Body of pancreas (tissue), 4 donors: Measurements from ENCODE around the gene MTHFS. TPM values are rescaled to one million over a fixed set of nuclear protein-coding genes. Genes with fewer than 3 reads are reported as not detected.

Source experiments
- ATAC-seq: fragments of 150-250 bp; one replicate; pipeline ENCODE4 v1.9.1; 2016
- DNase-seq, 4 donors: peaks; one replicate each; pipeline ENCODE4 v3.0.0-alpha.2; 2019
- H3K27ac ChIP-seq, 4 donors: fragments of 200-600 bp; sonication (generic); 1 replicate in 3 of 4; 2 replicates in 1 of 4; pipeline versions ENCODE4 v1.5.1 to v1.6.1; 2016 to 2019; ENCODE audit warnings: mild to moderate bottlenecking in 1 of 4, mixed read lengths in 1 of 4, moderate library complexity in 1 of 4
- H3K27me3 ChIP-seq, 2 donors: fragments of 200-600 bp; sonication (generic); one replicate each; pipeline ENCODE4 v1.6.0; 2016; ENCODE audit warnings: mild to moderate bottlenecking in 1 of 2
- H3K36me3 ChIP-seq, 2 donors: fragments of 200-600 bp; sonication (generic); replicated peaks in 1 of 2; 2 replicates each; pipeline ENCODE4 v1.5.1; 2016; ENCODE audit warnings: low read depth in 2 of 2; ENCODE audit not compliant: insufficient read depth in 1 of 2
- H3K4me1 ChIP-seq: fragments of 200-600 bp; sonication (generic); one replicate; pipeline ENCODE4 v1.6.0; 2016
- H3K4me3 ChIP-seq, 2 donors: fragments of 200-600 bp; sonication (generic); 1 replicate in 1 of 2; 2 replicates in 1 of 2; pipeline ENCODE4 v1.5.1; 2016 to 2019
- H3K9me3 ChIP-seq, 3 donors: fragments of 200-600 bp; sonication (generic); 1 replicate in 2 of 3; 2 replicates in 1 of 3; pipeline ENCODE4 v1.5.1; 2016
- POLR2A ChIP-seq, 3 donors: fragments of 450-650 bp; IDR thresholded peaks; one replicate each; pipeline ENCODE4 v1.6.1; 2016; ENCODE audit warnings: antibody characterized with exemption in 3 of 3, mild to moderate bottlenecking in 2 of 3
- WGBS, 2 donors: methylation state at CpG; one replicate each; pipeline ENCODE4 v1.1.5; 2017; 5-methylcytosine and 5-hydroxymethylcytosine counted together
- intact Hi-C: fragments of 100-400 bp; cut with DNase I; formaldehyde crosslinking; loops from one replicate; pipeline ENCODE4 v1.15.1; 2023
- total RNA-seq, 2 donors: library from RNA; depleted of rRNA; stranded (reverse); fragments of >200 nt; gene quantifications; one replicate each; pipeline ENCODE4 v1.1.0, GENCODE V29; 2016
- TF ChIP-seq, protein P1 (sequence below), 7 experiments: fragments of 450-650 bp in 4 of 7; fragments of 200-600 bp in 3 of 7; sonication (generic) in 3 of 7; IDR thresholded peaks; one replicate each; pipeline ENCODE4 v1.5.1; 2016 to 2019; ENCODE audit warnings: antibody characterized with exemption in 7 of 7

The MTHFS gene
- total RNA-seq, 2 donors from 2014 or later: 26.5 to 29.3 TPM

- Histone ChIP-seq H3K4me3 (no peak overlapping the region), H3K9me3 (no peaks in the 10 kb centered on the region), H3K4me1 (peaks cover 21% of the 10 kb centered on the region), H3K36me3 (no peaks in the 10 kb centered on the region), H3K27ac (no peak overlapping the region), H3K27me3 (no peaks in the 10 kb centered on the region)
- intact Hi-C loops: no loop called here
- DNase-seq (no peak), ATAC-seq (no peak)
- 84 to 89% methylated on average over 2 of the region's 2 CpGs for WGBS, 2 donors
- no peak for TF ChIP-seq POLR2A (IDR thresholded peaks at IDR 0.05)
- TF ChIP-seq, protein P1, sequence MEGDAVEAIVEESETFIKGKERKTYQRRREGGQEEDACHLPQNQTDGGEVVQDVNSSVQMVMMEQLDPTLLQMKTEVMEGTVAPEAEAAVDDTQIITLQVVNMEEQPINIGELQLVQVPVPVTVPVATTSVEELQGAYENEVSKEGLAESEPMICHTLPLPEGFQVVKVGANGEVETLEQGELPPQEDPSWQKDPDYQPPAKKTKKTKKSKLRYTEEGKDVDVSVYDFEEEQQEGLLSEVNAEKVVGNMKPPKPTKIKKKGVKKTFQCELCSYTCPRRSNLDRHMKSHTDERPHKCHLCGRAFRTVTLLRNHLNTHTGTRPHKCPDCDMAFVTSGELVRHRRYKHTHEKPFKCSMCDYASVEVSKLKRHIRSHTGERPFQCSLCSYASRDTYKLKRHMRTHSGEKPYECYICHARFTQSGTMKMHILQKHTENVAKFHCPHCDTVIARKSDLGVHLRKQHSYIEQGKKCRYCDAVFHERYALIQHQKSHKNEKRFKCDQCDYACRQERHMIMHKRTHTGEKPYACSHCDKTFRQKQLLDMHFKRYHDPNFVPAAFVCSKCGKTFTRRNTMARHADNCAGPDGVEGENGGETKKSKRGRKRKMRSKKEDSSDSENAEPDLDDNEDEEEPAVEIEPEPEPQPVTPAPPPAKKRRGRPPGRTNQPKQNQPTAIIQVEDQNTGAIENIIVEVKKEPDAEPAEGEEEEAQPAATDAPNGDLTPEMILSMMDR (IDR thresholded peaks at IDR 0.05): peak in 3 of 7 experiments; percentile 11 to 23 (median 18)
These were observed 38.3 kb downstream of the MTHFS start for GRCh38 chr15:79858469-79858868.

DNA sequence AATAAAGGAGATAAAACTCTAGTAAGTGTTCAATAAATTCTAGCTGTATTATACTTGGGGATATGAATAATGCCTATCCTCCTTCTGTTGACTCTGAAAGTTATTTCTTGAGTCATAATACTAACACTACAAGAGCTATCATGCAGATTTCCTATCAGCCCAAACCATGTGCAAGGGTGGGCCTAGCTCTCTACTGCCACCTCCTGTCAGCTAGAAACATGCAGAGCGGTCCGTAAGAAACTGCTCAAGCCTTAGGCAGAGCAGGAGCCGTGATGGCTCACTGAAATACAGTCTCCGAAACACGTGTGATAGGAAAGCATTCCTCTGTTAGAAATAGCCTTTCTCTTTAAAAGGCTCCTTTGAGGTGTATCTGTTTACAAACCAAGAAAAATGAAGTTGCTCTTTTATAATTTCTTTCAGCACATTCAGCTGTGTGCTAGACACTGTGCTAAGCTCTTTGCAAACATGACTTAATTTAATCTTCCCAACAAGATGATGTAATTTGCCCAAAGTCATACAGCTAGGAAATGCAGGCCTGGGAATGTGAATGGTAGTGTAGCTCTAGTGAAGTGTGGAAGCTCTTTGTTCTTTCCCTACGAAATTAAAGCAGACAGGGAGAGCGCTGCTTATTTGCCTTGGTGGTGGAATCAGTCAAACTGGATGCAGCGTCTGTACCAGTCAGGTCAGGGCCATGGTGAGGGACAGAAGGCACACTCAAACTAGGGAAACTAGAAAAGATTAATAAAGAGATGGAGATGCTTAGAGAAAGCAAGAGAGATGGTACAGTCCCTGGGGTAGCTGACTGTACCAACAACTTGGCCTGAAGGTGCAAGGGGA is 43.1 kb downstream of the MTHFS start:
- peak; percentile 69 to 74 (median 71) for DNase-seq
- no peaks in the 10 kb centered on the region for H3K9me3 ChIP-seq
- no peaks in the 10 kb centered on the region for H3K27me3 ChIP-seq
- H3K4me3 ChIP-seq: no peak overlapping the region
- no peak overlapping the region for H3K27ac ChIP-seq
- H3K36me3 ChIP-seq: no peaks in the 10 kb centered on the region
- intact Hi-C loops: no loop called here
- WGBS, 2 donors: 36 to 43% methylated on average over 8 of the region's 8 CpGs
- peak; percentile 93 for ATAC-seq
- TF ChIP-seq, protein P1 (IDR thresholded peaks at IDR 0.05): peak; percentile 83 to 91 (median 86)
- TF ChIP-seq POLR2A (IDR thresholded peaks at IDR 0.05): no peak
- H3K4me1 ChIP-seq: peaks cover 25% of the 10 kb centered on the region

DNA sequence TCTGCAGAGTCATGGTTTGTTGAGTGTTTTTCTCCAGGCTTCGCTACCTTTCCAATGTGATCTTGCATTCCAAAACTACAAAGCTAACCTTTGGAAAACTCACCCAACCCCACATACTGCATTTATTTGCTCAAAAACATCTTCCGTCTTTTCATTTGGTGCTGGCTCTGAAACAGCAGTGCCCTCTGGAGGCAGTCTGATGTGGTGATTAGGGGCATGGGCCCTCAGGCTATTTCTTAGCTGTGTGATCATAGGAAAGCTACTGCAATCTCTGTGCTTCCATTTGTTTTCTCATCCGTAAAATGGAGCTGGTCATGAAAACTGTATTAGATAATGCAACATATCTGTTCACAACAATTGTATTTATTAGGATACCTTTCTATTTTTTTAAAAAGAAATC is 47.0 kb downstream of the MTHFS start:
- no peak for TF ChIP-seq POLR2A (IDR thresholded peaks at IDR 0.05)
- TF ChIP-seq, protein P1 (IDR thresholded peaks at IDR 0.05): peak in 6 of 7 experiments; percentile 14 to 48 (median 38)
- ATAC-seq (no peak), DNase-seq (peak in 3 of 4 donors; percentile 20 to 37 (median 21))
- peaks cover 30% of the 10 kb centered on the region for H3K4me1 ChIP-seq
- no peaks in the 10 kb centered on the region for H3K36me3 ChIP-seq
- intact Hi-C loops: no loop called here
- H3K27ac ChIP-seq: no peak overlapping the region
- no peaks in the 10 kb centered on the region for H3K27me3 ChIP-seq
- no peaks in the 10 kb centered on the region for H3K9me3 ChIP-seq
- 80 to 86% methylated on average over 3 of the region's 3 CpGs for WGBS, 2 donors
- no peak overlapping the region for H3K4me3 ChIP-seq

DNA sequence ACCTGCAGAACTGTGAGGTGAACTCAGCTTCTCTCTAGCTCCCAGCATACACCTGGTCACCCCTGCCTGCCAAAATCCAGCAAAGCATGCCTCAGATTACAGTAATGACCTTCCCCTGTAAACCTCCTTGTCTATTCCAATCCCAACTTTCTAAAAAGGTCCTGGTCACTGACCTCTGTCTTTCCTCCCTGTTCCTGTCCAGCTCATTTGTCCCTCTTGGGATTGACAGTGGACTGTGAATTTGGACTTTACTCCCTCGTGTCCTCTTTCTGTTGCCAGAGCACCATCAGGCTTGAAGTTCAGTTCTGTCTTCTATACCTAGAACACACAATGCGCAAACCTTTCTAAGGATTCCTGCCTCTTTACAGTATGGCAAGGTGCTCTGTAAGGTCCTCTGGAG is 50.3 kb downstream of the MTHFS start:
- Histone ChIP-seq H3K36me3 (no peaks in the 10 kb centered on the region), H3K27me3 (no peaks in the 10 kb centered on the region), H3K4me3 (no peak overlapping the region), H3K9me3 (no peaks in the 10 kb centered on the region), H3K4me1 (peaks cover 20% of the 10 kb centered on the region), H3K27ac (no peak overlapping the region)
- no peak for ATAC-seq
- intact Hi-C loops: no loop called here
- TF ChIP-seq POLR2A (IDR thresholded peaks at IDR 0.05): no peak
- TF ChIP-seq, protein P1 (IDR thresholded peaks at IDR 0.05): no peak
- 82 to 84% methylated on average over 2 of the region's 2 CpGs for WGBS, 2 donors
- no peak for DNase-seq
